ENCODE results near the gene CCL25. TPM values are rescaled to one million over a fixed set of nuclear protein-coding genes. Genes with fewer than 3 reads are reported as not detected.

The CCL25 gene
- total and polyA plus RNA-seq, 2 experiments from 2014 or later = 0.52 to 0.73 TPM

DNA sequence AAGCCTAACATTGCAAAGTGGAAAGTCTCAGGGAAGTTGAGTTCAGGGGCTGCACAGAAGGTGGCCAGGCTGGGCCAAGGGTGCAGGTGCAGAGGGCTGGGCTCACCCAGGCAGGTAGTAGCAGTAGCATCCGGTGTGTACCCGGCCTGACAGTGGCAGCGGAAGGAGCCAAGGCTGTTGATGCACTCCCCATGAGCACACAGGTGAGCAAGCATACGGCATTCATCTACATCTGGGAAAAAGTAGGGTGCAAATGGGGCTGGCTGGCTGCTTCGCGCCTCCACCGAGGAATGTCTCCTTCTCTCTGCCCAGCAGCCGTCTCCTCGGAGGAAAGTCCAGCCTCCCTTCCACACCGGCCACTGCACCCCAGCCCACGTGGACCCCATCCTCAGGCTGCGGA, 30.6 kb downstream of the CCL25 start (continued):
- TF ChIP-seq ZNF462 (CRISPR knock-in tag; IDR thresholded peaks at IDR 0.05) (no peak), NANOG (IDR thresholded peaks at IDR 0.05; ENCODE audit: borderline replicate concordance) (no peak), CREB1 (CRISPR knock-in tag; IDR thresholded peaks at IDR 0.05; ENCODE audit: low read depth) (no peak)
- TF ChIP-seq, protein P1, sequence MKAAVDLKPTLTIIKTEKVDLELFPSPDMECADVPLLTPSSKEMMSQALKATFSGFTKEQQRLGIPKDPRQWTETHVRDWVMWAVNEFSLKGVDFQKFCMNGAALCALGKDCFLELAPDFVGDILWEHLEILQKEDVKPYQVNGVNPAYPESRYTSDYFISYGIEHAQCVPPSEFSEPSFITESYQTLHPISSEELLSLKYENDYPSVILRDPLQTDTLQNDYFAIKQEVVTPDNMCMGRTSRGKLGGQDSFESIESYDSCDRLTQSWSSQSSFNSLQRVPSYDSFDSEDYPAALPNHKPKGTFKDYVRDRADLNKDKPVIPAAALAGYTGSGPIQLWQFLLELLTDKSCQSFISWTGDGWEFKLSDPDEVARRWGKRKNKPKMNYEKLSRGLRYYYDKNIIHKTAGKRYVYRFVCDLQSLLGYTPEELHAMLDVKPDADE (IDR thresholded peaks at IDR 0.05) = no peak

GRCh38 chr19:8084152-8084551, 31.6 kb downstream of the CCL25 start:
- Mint-ChIP-seq H3K4me3 (no peak overlapping the region), H3K27me3 (ENCODE audit: insufficient read depth, low read depth, poor library complexity) (peaks cover 2% of the 10 kb centered on the region), H3K9me3 (no peaks in the 10 kb centered on the region), H3K36me3 (ENCODE audit: low read depth) (peaks cover 35% of the 10 kb centered on the region), H3K4me1 (no peaks in the 10 kb centered on the region), H3K27ac (no peak overlapping the region)
- Histone ChIP-seq H3K4me2 (no peak overlapping the region), H3K27me3 (ENCODE audit: insufficient read depth) (no peaks in the 10 kb centered on the region), H3K36me3 (ENCODE audit: insufficient read depth) (peaks cover 16% of the 10 kb centered on the region), H3K4me3 (no peak overlapping the region), H3K4me1 (ENCODE audit: insufficient read depth) (no peaks in the 10 kb centered on the region), H3K27ac (ENCODE audit: low read depth) (no peak overlapping the region), H4K20me1 (replicated peaks; ENCODE audit: insufficient read depth) (peaks cover 6% of the 10 kb centered on the region; the same call in 1 of the 2 replicates), H3K79me2 (replicated peaks; ENCODE audit: insufficient read depth) (no peaks in the 10 kb centered on the region), H2AFZ (no peak overlapping the region), H3K9me2 (ENCODE audit: insufficient read depth) (no peaks in the 10 kb centered on the region), H3F3A (replicated peaks; ENCODE audit: low read depth) (no peaks in the 10 kb centered on the region; the same call in 1 of the 2 replicates)
- no peak for ATAC-seq
- DNase-seq (ENCODE audit: low spot score) = no peak
- TF ChIP-seq, protein P1 (IDR thresholded peaks at IDR 0.05) = no peak
- TF ChIP-seq REST (IDR thresholded peaks at IDR 0.05; ENCODE audit: unreplicated experiment) (no peak), EZH2 (IDR thresholded peaks at IDR 0.05; ENCODE audit: low read depth, unreplicated experiment) (no peak)
